GM18858 (cell line): ENCODE measurements around the gene TALDO1.

Experiments
- ATAC-seq: cut with Tn5 transposase; IDR thresholded peaks from one replicate; pipeline ENCODE4 v1.9.1; 2021; ENCODE audit not compliant: unreplicated experiment

TALDO1 gene

DNA sequence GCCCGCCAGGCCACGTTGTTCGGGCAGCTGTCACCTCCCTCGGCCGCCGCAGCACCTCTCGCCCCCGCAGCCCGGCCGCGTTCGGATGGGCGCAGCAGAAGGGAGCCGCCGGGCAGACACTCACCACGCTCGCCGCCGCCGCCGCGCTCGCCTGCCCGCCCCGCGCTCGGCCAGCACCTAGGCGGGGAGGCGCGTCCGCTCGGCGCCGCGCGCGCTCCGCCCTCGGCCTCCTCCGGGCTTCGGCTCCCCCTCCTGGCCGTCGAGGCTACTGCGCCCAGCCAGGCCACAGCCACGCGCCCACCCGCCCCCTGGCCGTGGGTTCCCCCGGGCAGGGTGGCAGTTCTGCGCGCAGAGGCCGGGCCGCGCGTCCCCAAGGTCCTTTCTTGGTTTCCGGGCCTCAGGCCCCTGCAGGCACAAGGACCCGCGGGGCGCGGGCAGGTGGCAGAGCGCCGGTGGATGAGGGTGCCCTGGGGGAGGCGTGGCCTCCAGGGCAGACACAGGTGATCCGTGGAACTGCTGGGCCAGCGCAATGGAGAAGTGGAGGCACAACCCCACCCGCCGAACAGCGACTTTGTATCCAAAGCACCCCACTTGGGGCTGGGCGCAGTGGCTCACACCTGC lies 50.9 kb downstream of the TALDO1 start, which contains the start of gene SLC25A22:
SLC25A22 (minus strand) TSS at position 189 of the 621 bp plus-strand sequence. CDS start 3,275 bp downstream, outside the sequence.
- peak; percentile 45 for ATAC-seq

DNA sequence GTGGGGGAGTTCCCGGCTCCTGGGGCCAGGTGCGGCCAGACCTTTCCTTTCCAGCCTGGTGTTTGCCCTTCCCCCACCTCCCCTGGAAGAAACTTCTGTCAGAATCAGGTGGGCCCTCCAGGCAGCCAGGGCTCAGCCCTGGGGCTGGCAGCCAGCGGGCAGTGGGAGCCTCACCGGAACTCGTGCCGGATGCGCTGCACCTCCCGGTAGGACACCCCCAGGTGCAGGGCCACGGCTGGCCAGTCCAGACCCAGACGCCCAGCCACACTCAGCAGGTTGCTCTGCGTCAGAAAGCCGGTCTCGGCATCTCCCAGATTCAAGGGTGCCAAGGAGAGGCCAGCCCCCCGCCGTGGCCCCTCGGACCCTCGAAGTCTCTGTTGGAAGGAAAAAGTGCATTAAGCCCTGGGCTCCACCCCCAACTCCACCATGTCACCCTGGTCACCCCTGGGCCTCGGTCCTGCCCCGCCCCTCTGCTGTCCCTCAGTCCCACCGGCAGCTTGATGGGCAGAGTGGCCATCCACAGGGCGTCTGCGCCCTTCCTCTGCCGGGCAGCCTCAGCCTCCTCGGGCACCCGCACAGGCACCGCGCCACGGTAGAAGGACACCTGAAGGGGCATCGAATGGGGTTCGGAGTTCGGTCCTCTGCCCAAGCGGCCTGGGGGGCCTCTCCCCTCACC lies 52.5 kb downstream of the TALDO1 start:
- ATAC-seq = no peak

DNA sequence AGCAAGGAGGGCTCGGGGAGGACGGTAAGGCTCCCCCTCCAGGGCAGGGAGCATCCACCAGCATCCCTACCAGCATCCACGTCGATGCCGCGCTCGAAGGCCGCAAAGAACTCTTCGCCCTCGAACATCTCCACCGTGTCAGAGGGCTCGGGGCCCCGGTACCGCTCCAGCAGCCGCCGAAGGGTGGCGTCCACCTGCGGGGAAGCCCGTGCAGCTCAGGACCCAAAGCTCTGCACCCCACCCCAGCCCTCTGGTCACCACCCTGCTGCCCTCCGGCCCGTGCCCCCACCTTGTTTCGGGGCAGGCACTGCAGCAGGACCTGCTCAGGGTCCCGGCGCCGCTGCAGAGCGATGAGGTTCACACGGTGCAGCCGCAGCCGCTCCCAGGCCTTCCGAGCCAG lies 53.2 kb downstream of the TALDO1 start:
- ATAC-seq = no peak

DNA sequence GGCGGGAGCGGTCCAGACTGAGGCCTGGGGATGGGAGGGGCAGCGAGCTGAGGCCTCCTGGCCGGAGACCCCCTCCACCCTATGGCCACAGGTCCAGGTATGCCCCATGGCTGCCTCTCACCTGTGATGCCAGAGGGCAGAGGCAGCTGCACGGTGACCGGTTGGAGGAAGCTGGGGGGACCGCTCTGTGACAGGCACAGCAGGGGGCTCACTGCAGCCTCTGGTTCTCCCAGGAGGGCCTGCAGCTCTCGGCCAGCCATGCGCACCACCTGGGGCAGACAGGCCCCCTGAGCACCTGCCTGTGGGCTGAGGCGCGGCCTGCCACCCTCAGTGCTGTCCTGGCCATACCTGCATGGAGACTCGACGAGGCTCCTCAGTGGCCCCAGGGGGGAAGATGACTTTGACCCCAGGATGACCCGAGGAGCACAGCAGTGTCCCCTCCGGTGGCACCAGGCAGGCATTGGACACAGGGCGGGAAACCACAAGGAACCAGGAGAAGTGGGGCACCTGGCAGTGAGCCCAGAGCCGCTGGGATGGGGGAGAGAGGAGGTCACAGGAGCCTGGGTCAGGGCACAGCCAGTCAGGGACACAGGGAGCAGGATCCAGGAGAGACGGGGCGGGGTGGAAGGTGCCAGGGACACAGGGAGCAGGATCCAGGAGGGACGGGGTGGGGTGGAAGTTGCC lies 54.0 kb downstream of the TALDO1 start:
- ATAC-seq = no peak

DNA sequence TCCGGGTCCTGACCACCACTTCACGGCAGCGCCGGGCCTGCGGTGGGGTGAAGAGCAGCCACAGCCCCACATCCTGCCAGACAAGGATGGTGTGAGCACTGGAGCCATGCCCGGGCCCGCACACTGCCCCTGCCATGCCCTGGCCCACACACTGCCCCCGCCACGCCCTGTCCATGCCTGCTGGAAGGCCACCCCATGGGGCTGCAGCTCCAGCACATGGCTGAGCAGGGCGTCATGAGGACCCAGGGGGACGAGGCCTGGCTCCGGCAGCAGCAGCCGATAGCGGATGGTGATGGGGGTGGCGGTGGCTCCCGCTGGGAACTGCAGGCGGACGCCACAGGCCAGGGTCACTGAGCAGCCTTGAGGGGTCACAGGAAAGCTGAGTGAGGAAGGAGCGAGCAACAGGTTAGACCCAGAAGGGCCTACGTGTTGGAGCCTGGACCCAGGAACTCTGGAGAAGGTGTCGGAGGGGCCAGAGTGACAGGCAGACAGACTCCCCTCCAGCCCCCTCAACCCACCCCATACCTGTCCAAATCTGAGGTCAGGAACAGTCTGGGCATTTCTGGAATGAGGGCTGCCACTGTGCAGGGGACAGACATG lies 54.9 kb downstream of the TALDO1 start:
- no peak for ATAC-seq

DNA sequence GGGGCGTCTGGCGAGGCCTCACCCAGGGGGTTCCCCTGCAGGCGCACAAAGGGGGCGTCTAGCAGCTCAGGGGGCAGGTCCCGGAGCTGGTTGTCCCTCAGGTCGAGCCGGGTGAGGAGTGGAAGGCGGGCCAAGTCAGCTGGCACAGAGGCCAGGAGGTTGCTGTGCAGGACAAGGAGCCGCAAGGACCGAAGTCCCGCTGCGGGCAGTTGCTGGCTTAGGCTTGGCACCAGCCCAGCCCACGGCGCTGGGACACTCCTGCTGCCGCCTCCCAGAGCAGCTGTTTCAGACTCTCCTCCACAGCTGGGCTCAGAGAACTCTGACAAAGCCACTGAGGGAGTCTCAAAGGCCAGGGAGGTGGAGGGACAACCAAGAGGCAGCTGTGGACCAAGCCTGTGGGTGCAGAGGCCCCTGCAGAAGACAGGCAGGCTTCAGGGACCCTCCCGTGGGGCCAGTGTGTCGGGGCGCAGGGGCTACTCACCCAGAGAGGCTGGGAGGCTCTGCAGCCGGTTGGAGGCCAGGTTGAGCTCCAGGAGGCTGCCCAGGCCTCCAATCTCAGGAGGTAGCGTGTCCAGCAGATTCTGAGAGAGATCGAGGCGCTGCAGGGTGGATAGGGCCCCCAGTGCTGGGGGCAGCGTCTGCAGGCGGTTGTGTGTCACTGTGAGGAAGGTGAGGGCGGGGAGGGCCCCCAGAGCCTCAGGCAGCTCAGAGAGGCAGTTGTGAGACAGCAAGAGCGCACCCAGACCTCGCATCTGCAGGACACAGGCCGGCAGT lies 55.6 kb downstream of the TALDO1 start:
- no peak for ATAC-seq

DNA sequence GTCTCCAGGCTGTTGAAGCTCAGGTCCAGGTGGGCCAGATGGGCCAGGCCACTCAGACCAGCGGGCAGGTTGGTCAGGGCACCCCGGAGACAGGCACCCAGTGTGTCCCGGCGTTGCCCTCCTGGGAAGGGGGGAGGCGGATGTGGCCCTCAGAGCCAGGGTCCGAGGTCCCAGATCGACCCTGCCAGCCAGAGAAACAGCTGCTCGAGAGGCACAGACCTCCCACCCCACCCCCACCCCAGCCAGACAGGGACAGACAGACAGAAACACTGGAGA lies 56.1 kb downstream of the TALDO1 start:
- no peak for ATAC-seq

DNA sequence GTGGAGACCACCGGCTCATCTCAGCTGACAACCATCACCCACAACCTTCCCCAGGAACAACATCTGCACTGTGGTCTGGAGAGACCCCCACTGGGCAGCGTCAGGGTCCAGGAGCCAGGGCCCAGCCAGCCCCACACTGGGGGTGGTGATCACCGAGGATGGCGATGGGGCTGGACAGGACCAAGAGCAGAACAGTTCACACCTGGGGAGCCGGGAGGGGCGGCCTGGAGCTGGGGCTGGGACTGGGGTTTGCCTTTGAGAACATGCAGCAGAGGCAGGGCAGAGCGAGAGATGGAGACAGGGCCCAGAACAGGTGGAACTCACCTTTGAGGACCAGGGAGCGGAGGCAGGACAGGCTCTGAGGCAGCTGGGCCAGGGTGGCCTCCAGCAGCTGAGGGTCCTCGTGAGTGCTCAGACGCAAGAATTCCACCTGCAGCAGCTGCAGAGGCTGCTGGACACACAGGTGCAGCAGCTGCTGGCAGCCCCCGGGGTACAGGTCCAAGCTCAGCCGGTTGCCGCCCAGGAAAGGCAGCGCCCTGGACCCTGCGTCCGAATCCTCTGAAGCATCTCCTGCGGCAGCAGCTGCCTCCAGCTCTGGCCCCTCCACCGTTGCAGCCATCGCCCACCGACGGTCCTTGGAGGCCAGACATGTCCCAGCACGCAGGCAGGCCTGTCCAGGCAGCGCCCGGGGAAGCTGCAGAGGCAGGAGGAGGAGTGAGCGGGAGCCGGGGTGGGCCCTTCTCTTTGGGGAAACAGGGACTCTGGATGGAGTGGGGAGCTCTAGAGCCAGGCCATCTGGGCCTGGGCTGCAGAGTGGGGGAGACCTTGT lies 56.7 kb downstream of the TALDO1 start:
- ATAC-seq = no peak

DNA sequence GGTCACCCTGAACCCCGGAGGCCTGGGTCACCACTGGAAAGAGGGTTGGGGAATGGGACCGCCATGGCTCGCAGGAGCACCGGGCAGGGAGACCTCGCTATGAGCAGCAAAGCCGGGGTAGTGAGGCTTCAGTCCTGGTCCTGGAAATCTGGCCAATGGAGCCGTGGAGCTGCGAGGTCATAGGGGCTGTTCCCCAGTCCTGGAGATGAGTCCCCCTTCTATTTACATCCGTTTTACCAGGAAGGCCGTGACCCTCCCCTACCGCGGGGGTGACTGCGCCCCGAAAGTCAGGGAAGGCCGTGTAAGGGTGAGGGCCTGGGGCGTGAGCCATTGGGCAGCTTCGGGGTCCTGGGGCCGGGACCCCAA lies 57.3 kb downstream of the TALDO1 start:
- ATAC-seq = no peak

DNA sequence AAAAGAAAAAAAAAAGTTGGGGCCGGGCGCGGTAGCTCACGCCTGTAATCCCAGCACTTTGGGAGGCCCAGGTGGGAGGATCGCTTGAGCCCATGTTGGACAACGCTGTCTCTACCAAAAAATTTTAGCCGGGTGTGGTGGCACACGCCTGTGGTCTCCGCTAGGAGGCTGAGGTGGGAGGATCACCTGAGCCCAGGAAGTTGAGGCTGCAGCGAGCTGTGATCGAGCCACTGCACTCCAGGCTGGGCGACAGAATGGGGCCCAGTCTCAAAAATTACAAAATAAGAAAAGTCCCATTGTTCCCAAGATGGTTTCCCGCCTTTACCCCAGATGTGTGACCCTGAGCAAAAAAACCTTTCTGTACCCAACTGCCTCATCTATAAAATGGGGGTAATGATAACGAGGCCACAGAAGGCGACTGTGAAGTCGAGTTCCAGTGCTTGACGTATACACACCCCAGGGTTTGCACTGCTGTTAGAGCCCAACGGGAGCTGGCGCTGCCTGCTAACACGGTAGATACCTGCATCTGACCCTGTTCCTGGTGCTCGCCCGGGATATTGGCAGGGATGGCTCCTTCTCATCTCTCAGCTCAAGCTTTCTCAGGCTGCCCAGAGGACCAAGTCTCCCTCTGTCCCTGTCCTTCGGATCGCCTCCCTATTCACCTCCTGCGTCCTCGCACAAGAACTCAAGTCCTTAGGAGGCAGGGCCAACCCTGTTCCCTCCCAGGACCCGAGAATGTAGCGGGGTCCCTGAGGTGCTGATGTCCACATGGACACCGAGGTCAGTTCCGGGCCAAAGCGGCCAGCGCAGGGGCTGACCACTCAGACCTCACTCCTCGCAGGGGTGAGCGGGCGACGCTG lies 61.4 kb downstream of the TALDO1 start:
- ATAC-seq = peak; percentile 6

DNA sequence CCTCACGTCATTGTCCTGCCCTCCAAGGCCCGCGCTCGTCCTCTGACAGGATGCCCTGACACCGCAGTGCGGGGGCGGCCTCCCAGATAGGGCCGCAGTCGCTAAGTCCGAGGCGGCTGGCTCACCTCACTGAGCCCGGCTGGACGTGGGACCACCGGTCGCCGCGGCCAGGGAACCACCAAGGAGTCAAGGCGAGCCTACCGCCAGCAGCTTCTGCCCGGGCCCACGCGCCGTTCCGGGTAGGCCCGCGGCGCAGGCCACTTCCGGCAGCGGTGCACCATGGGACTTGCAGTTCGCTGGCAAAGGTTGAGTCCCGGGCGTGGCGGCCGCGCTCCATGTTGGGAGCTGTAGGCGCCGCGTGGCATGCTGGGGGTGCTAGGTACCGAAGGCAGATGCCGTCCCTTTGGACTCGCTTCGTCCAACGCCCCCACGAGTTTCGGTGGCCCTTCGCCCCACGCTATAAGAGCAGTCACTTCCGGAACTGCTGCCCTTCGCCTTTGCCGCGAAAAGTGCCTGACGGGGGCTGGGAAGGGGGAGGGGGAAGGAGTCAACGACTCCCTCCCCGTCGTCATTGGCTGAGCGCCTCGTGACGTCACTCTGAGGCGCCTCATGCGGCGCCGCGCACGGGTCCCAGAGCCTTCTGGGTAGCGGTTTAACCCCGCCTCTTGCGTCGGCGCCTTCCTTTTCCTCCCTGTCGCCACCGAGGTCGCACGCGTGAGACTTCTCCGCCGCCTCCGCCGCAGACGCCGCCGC lies 62.2 kb downstream of the TALDO1 start, which contains the start of gene RPLP2:
RPLP2 (plus strand) TSS at position 681 of the 753 bp plus-strand sequence. CDS start 268 bp downstream, outside the sequence.
- ATAC-seq = peak; percentile 53

DNA sequence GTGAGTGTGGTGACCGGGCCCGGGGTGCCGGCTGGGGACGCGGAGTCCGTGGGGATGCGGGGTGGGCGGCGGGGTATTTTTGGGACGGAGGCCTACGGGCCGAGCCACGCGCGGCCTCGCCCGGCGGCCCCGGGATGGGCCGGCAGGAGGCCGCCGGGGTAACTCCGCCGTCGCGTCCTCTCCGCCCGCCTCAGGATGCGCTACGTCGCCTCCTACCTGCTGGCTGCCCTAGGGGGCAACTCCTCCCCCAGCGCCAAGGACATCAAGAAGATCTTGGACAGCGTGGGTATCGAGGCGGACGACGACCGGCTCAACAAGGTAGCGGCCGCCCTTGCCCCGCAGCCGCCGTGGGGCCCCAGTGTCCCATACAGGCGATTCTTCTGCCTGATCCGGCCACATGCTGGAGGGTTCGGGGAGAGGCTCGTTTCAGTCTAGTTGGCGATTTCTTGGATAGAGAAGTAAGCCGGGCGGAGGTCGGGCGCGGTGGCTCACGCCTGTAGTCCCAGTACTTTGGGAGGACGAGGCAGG lies 62.8 kb downstream of the TALDO1 start:
- ATAC-seq = peak; percentile 2

DNA sequence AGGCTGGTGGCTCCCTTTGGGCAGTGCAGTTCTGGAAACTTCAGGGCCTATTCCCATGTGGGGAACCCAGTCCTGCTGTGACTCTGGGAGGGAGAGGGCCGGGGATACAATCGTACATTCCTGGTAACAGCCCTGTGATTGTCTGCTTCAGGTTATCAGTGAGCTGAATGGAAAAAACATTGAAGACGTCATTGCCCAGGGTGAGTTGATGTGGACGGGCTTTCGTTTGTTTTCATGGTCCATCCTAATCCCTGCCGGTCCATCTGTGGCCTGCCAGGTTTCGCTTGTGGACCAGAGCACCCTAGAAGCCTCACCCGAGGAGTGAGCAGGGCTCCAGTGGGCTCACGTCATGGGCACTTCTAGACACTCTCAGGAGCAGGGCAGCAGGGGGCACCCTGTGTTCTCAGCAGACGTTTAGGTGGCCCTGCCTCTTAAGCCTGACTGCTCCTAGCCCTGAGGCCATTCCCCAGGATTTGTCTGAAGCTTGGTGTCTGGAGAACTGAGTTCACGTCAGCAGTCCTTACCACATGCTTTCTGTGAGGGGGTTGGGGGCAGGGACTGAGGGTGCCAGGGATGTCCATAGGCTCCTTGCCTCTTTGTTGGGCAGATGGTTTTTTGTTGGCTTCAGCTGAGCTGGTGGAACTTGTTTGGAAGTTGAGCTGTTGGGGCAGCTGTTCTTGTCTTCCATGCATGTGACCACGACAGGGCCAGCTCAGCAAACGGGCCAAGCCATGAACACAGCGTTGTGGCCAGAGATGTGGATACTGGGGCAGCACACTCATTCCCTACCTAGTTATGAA lies 64.4 kb downstream of the TALDO1 start:
- ATAC-seq = no peak

DNA sequence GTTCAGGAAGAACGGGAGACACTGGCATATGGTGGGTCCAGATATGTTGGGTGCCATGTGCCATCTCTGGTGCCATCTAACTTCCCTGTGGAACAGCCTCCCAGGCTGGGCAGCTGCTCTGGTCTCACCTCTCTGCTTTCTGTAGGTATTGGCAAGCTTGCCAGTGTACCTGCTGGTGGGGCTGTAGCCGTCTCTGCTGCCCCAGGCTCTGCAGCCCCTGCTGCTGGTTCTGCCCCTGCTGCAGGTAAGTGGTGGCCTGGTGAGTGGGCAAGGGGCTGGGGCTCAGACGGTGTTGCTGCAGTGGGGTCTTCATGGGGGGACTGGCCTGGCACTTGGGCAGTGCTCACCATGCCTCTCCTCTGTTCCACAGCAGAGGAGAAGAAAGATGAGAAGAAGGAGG lies 65.1 kb downstream of the TALDO1 start:
- no peak for ATAC-seq

DNA sequence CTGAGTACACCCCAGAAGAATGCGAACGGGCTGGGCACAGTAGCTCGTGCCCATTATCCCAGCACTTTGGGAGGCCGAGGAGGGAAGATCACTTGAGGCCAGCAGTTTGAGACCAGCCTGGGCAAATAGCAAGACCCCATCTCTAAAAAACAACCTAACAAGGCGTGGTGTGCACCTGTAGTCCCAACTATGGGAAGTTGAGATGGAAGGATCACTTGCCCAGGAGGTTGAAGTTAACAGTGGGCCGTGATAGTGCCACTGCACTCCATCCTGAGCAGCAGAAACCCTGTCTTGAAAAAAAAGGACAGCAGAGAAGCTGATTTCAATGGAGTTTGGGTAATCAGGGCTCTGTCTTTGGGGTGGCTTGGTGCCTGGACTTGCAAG lies 65.8 kb downstream of the TALDO1 start:
- no peak for ATAC-seq

DNA sequence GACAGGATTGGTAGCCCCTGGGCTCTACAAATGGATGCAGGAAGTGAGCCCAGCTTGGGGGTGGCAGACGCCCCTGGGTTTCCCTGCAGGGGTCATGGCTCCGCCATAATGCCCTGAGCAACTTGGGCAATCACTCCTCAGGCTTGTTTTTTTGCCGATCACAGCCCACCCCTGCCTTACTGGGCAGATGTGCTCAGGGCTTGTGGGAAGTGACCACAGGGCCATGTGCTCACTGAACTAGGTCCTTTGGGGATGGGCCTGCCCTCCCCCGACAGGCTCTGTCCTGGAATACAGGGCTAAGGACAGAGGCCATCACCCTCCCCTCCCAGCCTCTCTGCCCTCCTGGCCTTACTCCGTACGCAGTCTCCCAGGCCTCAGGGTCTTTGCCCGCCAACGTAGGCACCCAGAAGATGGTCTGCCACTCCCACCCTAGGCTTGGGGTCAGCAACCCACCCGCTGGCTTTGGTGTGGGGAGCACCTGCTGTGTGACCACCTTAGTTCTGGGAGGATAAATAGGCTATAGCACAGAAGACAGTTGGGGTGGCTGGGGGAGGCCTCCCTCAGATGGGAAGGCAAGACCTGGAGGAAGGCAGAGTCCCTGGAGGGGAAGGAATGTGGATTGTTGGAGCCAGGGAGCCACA lies 66.3 kb downstream of the TALDO1 start:
- ATAC-seq = no peak
